Heart right ventricle (tissue), 16 donors: ENCODE measurements around the gene AHNAK. TPM values are rescaled to one million over a fixed set of nuclear protein-coding genes. Genes with fewer than 3 reads are reported as not detected.

Experiments used
- ATAC-seq, 8 donors: fragments of 200-7000 bp; cut with Tn5 transposase; one replicate each; pipeline ENCODE4 v1.9.1; 2020; ENCODE audit warnings: mild to moderate bottlenecking in 8 of 8, moderate library complexity in 8 of 8, moderate number of reproducible peaks in 1 of 8
- DNase-seq, 2 donors: peaks; one replicate each; pipeline ENCODE4 v3.0.0-alpha.2; 2020
- H3K27ac ChIP-seq, 10 donors: fragments of 200-600 bp; sonication (generic) in 2 of 10; one replicate each; pipeline versions ENCODE4 v1.5.0 to v1.8.0; 2020 to 2022; ENCODE audit warnings: mild to moderate bottlenecking in 3 of 10
- H3K27me3 ChIP-seq, 7 donors: fragments of 200-600 bp; one replicate each; pipeline ENCODE4 v1.8.0; 2021 to 2022; ENCODE audit warnings: mild to moderate bottlenecking in 2 of 7
- H3K36me3 ChIP-seq, 9 donors: fragments of 200-600 bp; sonication (generic) in 1 of 9; one replicate each; pipeline versions ENCODE4 v1.5.0 to v1.8.0; 2020 to 2022; ENCODE audit warnings: mild to moderate bottlenecking in 2 of 9
- H3K4me1 ChIP-seq, 9 donors: fragments of 200-600 bp; sonication (generic) in 1 of 9; one replicate each; pipeline versions ENCODE4 v1.5.0 to v1.8.0; 2020 to 2022; ENCODE audit warnings: mild to moderate bottlenecking in 4 of 9
- H3K4me3 ChIP-seq, 10 donors: fragments of 200-600 bp; sonication (generic) in 2 of 10; one replicate each; pipeline versions ENCODE4 v1.5.0 to v1.8.0; 2020 to 2022; ENCODE audit warnings: mild to moderate bottlenecking in 7 of 10, moderate library complexity in 2 of 10
- H3K9me3 ChIP-seq, 11 donors: fragments of 200-600 bp in 10 of 11; sonication (generic) in 2 of 11; one replicate each; pipeline versions ENCODE4 v1.5.0 to v1.8.0; 2013 to 2022; ENCODE audit warnings: mild to moderate bottlenecking in 2 of 11, control low read depth in 1 of 11, moderate library complexity in 1 of 11
- WGBS, 2 donors: extraction: QIAGEN DNeasy Blood & Tissue Kit; methylation state at CpG; one replicate each; pipeline ENCODE4 v1.1.7; 2013; ENCODE audit warnings: inconsistent platforms in 1 of 2; 5-methylcytosine and 5-hydroxymethylcytosine counted together
- intact Hi-C, 10 donors: fragments of 100-400 bp; cut with DNase I; formaldehyde crosslinking; loops; one replicate each; pipeline versions ENCODE4 v1.11.1 to v1.14.2; 2022
- polyA plus RNA-seq, 2 donors: library from polyadenylated mRNA; stranded (reverse); fragments of 200-250 nt; gene quantifications; one replicate each; pipeline ENCODE4 v1.2.3, GENCODE V29; 2013
- total RNA-seq, 10 donors: library from RNA; stranded (reverse); fragmentation: NEBNext Ultra II Directional in 3 of 10; extraction: Animal tissue kit (Norgen Biotek cat#: 25700) in 3 of 10; gene quantifications; one replicate each; pipeline versions ENCODE4 v1.2.1 to v1.2.4, GENCODE V29; 2021 to 2023
- TF ChIP-seq, protein P1 (sequence below), 9 donors: fragments of 200-600 bp; sonication (generic) in 2 of 9; IDR thresholded peaks; one replicate each; pipeline versions ENCODE4 v1.5.0 to v1.8.0; 2021 to 2022; ENCODE audit warnings: antibody characterized with exemption in 9 of 9, mild to moderate bottlenecking in 5 of 9, moderate library complexity in 1 of 9
- donor health status: Arrhythmogenic right ventricular cardiomyopathy.
- donor health status: ischemic (EF 13 %, LVEDD 7.1; RV severe dilation, severe dysfunction).
- donor health status: healthy with polysubstance abuse.
- donor health status: DM: no; HTN: yes; CAD: no.
- donor health status: DM: no; HTN: no; CAD: no.
- donor health status: ischemic (EF 25% LVEDD 6.9; RV normal size, moderate dysfunction).
- donor health status: ischemic (EF 25% LVEDD 5.7; RV mildly dilated, moderate dysfunction).
- donor health status: healthy.
- donor health status: DM: yes; HTN: yes; CAD: no.
- donor health status: Ischemic cardiomyopathy.
- donor health status: ischemic (EF 35%, LVEDD 5.7; RV mildly dilated, moderate dysfunction).
- donor health status: nonischemic (EF 11% LVEDD 7.7; RV severe dilation, severe dysfunction).
- donor health status: DM: yes; HTN: yes; CAD: no.
- donor health status: PGD.
- donor health status: ischemic (EF 29% LVEDD 5.4; RV normal size, mild dysfunction).
- donor health status: nonischemic (EF 23%, LVEDD 6.1; RV moderate dilation, normal function).

Gene AHNAK
- total and polyA plus RNA-seq, 12 donors: 101 to 447 (median 366) TPM

- intact Hi-C loops: loop anchor here in 6 of 10 donors (1.0 to 5.0 kb wide), 3 partner anchors 120 to 140 kb away; no protein-coding TSS in a partner anchor
- 76 to 78% methylated on average over 7 of the region's 7 CpGs for WGBS, 2 donors
- Histone ChIP-seq H3K9me3 (no peaks in the 10 kb centered on the region), H3K27ac (no peak overlapping the region), H3K27me3 (no peaks in the 10 kb centered on the region), H3K4me1 (peaks cover 0 to 29% (median 16%) of the 10 kb centered on the region in 9 donors), H3K4me3 (no peak overlapping the region), H3K36me3 (no peaks in the 10 kb centered on the region)
- DNase-seq (no peak), ATAC-seq (no peak)
- TF ChIP-seq, protein P1, sequence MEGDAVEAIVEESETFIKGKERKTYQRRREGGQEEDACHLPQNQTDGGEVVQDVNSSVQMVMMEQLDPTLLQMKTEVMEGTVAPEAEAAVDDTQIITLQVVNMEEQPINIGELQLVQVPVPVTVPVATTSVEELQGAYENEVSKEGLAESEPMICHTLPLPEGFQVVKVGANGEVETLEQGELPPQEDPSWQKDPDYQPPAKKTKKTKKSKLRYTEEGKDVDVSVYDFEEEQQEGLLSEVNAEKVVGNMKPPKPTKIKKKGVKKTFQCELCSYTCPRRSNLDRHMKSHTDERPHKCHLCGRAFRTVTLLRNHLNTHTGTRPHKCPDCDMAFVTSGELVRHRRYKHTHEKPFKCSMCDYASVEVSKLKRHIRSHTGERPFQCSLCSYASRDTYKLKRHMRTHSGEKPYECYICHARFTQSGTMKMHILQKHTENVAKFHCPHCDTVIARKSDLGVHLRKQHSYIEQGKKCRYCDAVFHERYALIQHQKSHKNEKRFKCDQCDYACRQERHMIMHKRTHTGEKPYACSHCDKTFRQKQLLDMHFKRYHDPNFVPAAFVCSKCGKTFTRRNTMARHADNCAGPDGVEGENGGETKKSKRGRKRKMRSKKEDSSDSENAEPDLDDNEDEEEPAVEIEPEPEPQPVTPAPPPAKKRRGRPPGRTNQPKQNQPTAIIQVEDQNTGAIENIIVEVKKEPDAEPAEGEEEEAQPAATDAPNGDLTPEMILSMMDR (IDR thresholded peaks at IDR 0.05): no peak
These were observed 124.6 kb downstream of the AHNAK start for GRCh38 chr11:62421996-62422395.

DNA sequence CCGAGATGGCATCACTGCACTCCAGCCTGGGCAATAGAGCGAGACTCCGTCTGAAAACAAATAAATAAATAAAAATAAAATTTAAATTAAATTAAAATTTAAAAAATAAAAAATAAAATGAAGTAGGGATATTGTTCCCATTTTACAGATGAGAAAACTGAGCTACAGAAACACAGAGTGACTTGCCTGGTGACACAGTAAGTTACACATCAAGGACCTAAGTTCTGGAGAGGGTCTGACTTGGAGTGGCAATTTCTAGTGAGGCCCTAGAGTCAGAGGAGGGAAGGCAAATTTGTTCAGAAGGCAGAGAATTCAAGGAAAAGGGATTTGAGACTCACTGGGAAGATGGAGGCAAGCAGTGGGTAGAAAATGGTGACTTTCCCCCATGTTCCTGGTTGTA is 125.7 kb downstream of the AHNAK start:
- H3K4me3 ChIP-seq: no peak overlapping the region
- no peaks in the 10 kb centered on the region for H3K27me3 ChIP-seq
- no peaks in the 10 kb centered on the region for H3K36me3 ChIP-seq
- peak overlapping the region in 1 of 10 donors; percentile 60 for H3K27ac ChIP-seq
- ATAC-seq (no peak), DNase-seq (no peak)
- no peaks in the 10 kb centered on the region for H3K9me3 ChIP-seq
- 99 to 100% methylated on average over 3 of the region's 3 CpGs for WGBS, 2 donors
- intact Hi-C loops: loop anchor here in 5 of 10 donors (5.0 kb wide), 2 partner anchors 121 to 141 kb away; no protein-coding TSS in a partner anchor
- TF ChIP-seq, protein P1 (IDR thresholded peaks at IDR 0.05): no peak
- peaks cover 0 to 25% (median 16%) of the 10 kb centered on the region in 9 donors for H3K4me1 ChIP-seq

DNA sequence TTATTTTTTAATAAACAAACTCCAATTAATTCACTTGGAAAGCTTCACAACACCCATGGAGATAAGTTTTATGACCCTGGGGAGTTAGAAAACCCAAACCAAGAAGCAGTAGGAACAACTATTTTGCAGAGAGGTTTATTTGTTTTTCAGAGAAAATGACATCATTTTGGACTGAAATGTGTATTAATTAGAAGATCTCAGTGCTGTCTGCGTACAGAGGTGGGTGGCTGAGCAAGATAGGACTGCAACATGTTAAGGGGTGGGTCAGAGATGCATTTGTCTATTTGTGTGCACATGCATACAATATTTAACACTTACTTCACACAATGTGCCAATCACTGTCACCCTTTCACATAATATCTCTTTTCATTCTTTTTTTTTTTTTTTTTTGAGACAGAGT is 126.7 kb downstream of the AHNAK start:
- ATAC-seq (peak in 2 of 8 donors; percentile 19 to 25), DNase-seq (no peak)
- TF ChIP-seq, protein P1 (IDR thresholded peaks at IDR 0.05): no peak
- intact Hi-C loops: loop anchor here in 5 of 10 donors (5.0 to 10.0 kb wide), 3 partner anchors 122 to 445 kb away; no protein-coding TSS in a partner anchor
- Histone ChIP-seq H3K27me3 (no peaks in the 10 kb centered on the region), H3K9me3 (no peaks in the 10 kb centered on the region), H3K4me3 (no peak overlapping the region), H3K4me1 (peaks cover 0 to 24% (median 15%) of the 10 kb centered on the region in 9 donors), H3K36me3 (no peaks in the 10 kb centered on the region), H3K27ac (peak overlapping the region in 8 of 10 donors; percentile 5 to 77 (median 53))
- WGBS, 2 donors: 59 to 60% methylated on average over 1 of the region's 1 CpG

- H3K9me3 ChIP-seq: no peaks in the 10 kb centered on the region
- no peaks in the 10 kb centered on the region for H3K36me3 ChIP-seq
- DNase-seq: no peak
- intact Hi-C loops: loop anchor here in 1 of 10 donors (10.0 kb wide), 1 partner anchor 445 kb away; no protein-coding TSS in a partner anchor
- TF ChIP-seq, protein P1 (IDR thresholded peaks at IDR 0.05): no peak
- no peaks in the 10 kb centered on the region for H3K27me3 ChIP-seq
- ATAC-seq: peak in 4 of 8 donors; percentile 38 to 52 (median 48)
- H3K4me1 ChIP-seq: peaks cover 0 to 18% (median 10%) of the 10 kb centered on the region in 9 donors
- peak overlapping the region in 9 of 10 donors; percentile 5 to 77 (median 46) for H3K27ac ChIP-seq
- 41 to 53% methylated on average over 5 of the region's 5 CpGs for WGBS, 2 donors
- no peak overlapping the region for H3K4me3 ChIP-seq
These were observed 127.2 kb downstream of the AHNAK start for GRCh38 chr11:62419314-62419929.
